Fibroblast of skin of left biceps (primary cell): ENCODE data around the gene CARS1.

Source experiments
- DNase-seq, 2 experiments: peaks; one replicate each; pipeline ENCODE4 v3.0.0-alpha.2; 2013; ENCODE audit warnings: low read depth in 2 of 2

The CARS1 gene

DNA sequence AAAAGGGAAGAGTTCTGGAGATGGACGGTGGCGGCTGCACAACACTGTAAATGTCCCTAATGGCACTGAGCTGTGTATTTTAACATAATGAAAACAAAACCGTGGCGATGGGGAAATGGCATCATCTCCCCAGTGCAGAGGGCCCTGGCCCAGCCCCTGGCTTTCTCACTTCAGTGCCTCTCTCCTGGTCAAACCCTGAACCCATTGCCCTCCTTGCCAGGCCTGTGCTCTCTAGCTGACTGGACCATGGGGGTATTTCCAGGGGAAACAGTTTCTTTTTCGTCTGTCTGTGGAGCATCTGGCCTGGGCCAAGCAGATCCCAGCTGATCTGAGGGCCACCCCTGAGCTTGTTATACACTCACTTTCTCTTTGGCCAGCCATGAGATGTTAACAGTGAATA lies 47.7 kb downstream of the CARS1 start:
- DNase-seq, result no peak

DNA sequence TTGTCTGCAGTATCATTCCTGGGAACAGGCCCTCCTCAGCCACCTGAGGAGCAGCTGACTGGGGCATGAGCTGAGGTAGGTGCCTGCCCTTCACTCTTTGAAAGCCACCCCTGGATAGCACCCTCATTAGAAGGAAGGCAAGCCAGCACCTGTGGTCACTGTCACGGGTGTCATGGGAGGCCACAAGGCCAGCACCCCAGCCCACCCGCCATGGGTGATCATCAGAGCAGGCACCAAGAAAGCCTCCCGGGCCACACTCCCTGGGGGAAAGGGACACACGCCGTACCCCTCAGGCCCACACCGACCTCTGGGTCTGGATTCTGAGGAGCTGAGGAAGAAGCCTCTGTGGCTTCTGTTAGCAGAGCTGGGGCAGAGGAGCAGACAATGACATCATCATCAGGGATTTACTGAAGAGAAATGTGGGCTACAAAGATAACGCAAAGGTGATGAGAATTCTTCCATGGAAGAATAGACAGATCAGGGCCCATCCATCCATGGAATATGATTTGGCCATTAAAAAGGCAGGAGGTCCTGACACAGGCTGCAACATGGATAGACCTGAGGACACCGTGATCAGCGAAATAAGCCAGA lies 48.4 kb downstream of the CARS1 start:
- DNase-seq, result no peak

DNA sequence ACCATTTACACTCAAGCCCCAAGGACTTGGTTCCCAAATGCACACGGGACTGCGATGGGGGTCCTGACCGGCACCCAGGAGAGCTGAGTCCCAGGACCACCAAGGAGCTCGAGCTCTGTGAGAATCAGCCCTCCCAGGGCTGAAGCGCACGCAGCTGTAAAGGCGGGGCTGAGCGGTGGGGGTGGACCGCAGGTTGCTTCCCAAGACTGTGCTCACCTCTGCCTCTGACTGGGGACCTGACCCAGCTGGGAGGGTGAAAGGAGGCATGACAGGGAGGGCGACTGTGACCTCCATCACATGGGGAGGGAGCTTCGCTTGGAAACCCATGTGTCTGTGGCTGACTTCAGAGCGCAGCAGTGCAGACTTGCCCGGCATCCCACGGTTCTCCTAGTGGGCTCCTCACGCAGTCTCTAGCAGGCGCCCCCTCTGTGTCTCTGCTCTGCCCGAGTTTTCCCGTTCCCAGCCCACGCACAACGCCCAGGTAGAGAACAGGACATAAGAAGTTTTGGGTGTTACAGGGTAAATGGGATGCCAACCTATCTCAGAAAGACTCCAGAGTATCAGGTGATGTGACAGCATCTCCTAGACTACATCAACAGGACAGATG lies 49.7 kb downstream of the CARS1 start:
- DNase-seq, result no peak

DNA sequence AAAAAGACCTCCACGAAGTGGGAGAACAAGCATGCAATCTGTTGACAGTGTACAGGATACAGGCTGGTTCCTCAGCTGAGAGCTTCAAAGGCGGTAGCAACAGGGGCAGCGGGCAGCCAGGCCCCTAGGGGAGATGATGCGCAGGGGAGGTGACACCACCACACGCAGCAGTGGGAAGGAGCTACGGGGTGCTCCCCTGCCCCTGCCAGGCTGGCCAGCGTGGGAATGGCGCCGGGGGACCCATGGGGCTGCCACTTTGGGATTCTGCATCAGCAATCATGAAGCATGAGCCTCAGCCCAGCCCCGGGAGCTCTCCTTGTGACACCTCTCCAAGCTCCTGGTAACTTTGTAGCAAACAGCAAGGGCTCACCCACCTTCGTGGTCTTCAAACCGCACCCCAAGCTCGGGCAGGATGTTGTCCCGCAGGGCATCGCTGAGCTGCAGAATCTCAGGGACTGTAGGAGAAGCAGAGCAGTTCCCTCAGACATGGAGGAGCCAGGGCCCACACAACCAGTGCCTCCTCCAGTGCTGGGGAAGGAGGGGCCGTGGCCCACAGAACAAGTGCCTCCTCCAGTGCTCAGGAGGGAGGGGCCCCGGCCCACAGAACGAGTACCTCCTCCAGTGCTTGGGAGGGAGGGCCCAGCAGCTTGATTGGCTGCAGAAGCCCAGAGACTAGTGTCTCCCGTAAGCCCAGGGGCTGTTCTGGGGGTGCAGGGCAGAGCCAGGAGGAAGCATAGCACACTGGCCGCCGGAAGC lies 50.5 kb downstream of the CARS1 start:
- DNase-seq, result no peak

DNA sequence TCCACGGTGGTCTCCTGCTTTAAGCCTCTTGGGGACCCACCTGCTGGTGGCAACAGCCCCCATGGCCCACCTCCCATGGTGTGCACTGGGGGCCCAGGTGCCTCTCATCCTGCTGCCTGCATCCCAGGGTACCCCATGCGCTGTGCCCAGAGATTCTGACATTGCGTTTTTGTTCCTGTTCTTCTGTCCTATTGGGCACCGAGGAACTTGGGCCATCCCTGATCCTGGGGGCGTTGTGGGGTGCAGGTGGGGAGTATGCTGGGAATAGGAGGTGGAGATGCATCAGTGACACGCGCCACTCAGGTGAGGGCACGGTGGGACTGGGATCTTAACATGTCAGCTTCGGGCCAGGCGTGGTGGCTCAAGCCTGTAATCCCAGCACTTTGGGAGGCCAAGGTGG lies 52.7 kb downstream of the CARS1 start:
- no peak for DNase-seq

DNA sequence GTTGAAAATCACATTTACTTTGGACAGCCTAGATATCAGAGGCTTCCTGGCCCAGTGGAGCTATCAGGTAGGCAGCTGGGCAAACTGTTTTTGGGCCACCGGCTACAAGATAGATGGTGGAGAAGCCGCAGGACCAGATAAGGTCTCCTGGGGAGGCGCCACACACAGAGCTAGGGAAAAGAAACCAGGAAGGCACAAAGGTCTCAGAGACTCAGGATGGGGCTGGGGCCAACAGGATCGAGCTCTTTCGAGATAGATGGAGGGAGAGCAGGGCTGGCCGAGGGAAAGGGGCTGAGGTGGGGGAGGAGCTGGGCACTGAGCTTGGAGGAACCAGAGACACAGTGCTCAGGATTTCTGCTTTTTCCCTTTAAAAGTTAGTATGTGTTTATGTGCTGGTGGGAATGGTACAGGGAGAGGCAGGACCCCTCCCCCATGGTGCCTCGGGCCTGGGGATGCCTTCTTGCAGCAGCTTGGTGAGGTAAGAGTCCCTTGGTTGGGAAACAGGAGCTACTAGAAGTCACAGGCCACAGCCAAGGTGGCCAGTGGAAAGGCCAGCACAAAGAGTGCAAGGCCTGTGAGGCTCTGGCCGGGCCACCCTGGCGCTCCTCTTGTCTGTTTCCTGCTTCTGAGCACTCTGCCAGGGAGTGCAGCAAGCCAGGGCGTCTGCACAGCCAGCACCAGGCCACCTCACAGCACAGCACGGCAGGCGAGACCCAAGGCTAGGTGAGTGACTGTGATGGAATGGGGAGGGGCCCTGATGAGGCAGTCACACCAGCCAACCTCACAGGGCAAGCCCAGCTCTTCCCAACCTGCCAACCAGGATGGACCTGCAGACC lies 53.6 kb downstream of the CARS1 start:
- DNase-seq, result no peak

DNA sequence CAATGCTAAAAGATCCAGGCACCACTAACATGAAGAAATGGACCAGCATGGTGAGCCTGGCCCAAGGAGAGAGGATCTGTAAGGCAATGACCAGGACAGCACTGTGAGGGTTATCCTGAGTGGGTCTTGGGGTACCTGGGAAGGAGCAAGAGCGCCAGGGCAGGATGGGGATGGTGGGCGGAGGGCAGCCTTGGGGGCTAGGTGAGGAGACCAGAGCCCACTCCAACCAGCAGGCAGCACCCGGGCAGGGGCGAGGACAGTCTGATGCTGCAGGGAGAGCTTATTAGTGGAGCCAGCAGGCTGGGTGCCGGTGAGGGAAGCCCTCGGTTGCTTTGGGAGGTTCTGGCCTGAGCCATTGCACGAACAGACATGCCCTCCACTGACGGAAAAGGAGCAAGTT lies 54.4 kb downstream of the CARS1 start:
- DNase-seq, result no peak

DNA sequence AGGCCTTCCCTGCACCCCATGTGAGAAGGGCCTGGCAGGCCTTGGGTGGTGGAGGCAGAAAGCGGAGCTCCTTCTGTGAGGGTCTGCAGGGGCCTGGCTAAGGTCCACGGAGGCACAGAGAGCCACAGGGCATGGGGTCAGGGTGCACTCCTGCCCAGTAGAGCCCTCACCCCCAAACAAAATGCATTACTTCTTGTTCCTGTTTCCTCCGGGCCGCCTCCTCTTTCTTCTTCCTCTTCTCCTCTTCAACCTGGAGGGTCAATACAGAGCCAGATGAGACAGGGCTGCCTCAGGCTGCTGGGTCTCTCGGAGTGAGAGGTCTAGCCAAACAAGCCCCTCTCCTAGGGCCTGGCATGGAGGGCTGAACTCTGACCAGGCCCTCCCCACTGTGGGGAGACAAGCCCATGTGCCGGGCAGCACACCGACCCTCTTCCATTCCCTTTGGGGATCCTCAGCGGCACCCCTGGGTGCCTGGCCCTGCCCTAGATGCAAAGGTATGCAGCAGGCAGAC lies 54.8 kb downstream of the CARS1 start:
- DNase-seq, result no peak

DNA sequence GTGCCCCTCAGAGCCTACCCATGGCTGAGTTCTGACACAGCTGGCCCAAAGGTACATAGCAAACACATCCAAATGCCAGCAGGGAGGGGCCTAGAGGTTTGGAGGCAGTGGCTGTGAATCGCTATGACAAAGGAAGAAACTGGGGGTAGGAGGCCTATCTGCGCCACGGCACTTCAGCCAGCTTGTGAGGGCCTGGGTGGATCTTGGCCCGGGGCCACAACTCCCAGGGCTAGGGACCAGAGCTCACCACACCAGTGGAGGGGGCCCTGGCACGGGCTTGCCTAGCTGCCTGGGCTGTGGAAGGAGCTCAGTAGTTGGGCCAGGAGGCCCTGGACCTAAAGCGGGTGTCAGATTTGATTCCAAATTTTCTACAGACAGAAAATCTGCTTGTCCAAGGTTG lies 55.7 kb downstream of the CARS1 start:
- no peak for DNase-seq

DNA sequence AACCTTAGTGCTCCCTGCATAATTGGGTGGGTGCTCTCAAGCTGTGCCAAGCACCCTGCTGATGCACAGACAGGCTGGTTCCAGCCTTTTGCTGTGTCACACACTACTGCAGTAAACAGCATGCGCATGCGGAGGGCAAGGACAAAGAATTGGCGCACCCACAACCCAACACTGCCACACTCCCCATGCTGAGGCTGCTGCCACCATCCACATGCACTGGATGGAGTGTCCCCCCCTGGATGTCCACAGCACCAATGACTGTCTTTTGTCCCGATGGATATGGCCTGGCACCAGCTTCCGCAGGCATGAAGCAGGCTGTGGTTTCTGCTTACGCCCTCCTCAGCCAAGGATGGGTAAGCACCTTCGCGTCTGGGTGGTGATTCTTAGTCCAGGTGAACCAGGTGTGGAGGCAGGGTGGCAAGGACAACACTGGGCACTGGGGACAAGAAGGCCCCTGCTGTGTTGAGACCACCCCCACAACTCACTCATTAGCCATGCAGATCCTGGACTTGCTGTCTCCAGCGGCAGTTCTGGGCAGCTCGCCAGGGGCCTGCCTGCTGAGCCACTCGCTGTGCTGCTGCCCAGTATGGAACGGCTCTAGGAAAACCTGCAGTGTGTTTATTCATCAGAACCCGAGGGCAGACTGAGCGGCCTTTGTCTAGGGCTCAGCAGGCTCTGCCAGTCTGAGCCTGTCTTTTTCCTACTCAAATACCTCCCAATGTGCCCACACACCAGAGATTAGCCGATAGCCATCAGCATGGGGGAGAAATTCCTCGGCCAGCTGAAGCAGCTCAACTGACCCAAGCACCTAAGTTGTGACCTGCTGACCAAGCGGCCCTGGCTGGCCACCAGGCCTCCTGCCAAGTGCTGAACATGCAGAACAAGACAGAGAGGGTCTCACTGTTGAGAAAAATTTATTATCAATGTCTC lies 56.9 kb downstream of the CARS1 start:
- no peak for DNase-seq

DNA sequence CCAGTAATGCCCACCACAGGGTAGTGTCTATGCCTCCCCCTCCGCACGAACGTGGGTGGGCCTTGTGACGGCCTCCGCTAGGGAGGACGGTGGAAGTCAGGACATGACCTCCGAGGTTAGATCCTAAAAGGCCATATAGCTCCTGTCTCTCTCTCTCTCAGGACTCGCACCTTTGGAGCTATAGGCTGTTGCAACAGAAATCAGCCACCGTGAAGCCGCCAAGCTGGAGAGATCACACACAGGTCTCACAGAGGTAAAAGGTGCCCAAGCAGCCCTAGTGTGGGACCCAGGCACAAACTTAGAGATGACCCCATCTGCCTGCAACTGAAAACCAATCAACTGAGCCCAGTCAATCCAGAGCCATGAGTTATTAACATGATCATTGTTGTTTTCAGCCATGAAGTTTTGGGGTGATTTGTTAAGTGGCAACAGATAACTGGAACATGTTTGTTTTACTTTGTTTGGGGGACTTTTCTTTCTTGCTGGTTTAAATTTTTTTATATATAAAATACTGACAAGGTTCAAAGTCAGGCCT lies 57.7 kb downstream of the CARS1 start:
- no peak for DNase-seq

DNA sequence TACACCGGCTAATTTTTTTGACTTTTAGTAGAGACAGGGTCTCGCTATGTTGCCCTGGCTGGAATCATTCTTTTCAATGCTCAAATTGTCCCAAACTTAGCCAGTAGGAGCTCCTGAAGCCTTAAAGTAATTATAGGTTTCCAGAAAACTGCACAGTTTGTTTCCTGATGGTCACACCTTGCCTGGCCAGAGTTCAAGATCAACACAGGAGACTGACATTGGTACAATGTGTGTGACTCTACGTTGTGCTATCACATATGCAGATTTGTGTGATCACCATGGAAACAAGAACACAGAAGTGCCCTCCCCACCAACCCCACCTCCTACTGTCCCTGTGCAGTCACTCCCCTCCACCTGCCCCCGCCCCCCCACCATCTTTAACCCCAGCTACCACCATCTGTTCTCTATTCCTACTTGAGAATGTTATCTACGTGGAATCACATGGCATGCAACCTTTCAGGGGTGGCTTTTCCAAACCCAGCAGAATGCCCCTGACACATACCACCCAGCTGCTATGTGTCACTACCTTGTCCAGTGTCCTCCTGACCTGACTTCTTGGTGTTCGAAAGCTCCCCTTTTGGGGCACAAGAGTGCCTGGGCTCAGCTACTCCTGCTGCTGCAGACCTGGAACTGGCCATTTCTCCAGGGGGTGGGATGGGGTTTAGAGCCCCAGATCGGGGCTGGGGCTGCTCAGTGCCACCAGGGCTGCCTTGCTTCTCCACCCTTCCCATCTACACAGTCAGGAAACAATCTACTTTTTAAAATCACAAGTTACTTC lies 59.0 kb downstream of the CARS1 start:
- no peak for DNase-seq

DNA sequence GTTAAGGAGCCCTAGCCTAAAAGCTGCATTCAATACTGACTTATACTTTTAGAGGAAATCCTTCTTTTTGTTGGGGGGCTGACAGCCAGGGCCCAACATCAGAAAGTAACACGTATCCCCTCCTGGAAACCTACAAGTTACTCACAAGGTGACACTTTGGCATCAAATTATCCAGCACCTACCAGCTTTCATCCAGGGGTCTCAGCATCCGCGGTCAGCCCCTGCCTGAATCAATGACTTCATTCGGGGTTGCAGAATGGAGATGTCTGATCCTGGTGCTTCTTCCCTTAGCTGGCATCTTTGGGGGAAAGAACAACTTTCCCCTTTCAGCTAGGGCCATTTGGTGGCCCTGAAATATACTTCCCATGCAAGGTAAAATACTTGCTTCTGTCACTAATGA lies 59.8 kb downstream of the CARS1 start:
- DNase-seq, result no peak

DNA sequence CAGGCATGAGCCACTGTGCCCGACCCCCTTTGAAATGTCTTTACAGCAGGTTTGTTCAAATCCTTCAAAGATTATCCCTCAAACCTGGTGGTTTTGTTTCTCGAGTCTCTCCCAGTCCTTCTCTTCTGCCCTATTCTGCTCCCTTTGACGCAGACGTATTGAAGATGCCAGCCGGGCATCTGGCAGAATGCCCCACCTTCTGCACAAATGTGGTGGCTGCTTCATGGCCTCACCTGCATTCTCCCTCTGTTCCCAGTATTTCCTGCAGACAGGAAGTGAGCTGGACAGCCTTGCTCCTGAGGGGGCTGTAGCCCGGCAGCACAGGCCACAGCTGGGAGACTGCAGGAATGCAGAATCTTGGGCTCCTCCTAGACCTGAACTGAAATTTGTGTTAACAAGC lies 60.2 kb downstream of the CARS1 start:
- DNase-seq, result no peak

DNA sequence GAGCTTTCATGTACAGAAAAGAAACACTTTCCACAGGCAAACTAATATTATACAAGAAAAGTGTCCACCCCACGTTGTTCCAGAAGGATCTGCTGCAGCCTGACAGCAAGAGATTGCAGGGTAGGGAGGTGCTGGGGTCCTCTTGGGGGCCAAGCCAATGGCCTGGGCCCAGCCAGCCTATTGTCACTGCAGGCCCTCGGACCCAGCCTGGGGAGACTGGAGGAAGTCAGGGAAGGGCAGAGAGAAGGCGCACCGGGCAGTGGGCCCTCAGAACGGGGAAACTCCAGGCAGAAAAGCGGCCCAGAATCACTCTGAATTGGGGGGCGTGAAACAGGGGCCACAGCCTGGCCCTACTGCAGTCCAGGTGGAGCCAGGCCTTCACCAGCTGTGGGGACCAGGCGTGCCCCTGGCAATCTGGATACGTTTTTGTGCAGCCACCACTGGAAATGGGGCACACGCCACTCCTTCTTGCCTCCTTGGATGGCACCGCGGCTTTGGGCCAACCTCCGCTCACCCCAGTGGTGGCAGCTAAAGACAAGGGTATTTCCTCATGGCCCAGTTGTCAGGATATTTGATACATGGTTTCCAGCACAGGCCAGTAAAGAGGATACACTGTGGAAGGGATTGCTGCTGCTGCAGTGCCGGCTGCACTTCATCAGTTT lies 61.2 kb downstream of the CARS1 start:
- no peak for DNase-seq

DNA sequence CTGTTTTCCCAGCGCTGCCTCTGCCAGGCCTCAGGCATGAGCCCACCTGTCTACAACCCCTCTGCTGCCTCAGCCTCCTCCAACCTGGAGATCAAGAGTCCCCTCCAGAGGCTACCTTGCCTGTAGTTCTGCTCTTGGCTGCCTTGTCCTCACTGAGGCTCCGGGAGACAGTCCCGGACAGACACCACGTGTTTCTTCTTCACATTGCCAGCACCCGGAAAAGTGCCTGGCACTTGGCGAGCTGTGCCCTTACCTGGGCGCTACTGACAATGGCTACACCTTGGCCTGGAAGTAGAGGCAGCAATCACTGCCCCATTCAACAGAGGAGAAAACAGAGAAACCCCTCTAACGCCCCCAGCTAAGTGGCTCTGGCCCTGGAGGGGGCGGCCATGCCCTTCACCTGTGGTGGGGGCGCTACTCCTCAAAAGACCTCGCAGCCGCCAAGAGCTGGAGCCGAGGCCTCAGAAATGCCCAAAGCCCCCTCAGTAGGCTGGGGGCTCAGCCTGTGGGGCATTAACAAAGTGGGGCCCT lies 62.1 kb downstream of the CARS1 start:
- DNase-seq, result no peak

DNA sequence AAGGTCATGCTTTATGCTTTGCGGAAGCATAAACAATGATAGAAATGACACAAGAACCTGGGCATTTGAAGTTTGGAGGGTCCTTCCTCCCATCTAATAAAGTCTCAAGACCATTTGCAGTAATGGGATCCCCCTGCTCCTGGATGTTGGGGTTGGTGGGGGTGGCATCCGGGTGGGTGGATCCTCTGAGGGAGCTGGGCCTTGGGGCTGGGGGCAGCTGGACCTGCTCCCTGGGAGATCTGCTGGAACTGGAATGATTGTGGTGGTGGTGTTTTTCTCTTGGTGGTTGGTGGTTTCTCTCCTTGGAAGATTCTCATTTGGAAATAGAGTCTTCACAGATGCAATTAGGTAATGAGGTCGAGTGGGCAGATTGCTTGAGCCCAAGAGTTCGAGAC lies 62.9 kb downstream of the CARS1 start:
- no peak for DNase-seq

DNA sequence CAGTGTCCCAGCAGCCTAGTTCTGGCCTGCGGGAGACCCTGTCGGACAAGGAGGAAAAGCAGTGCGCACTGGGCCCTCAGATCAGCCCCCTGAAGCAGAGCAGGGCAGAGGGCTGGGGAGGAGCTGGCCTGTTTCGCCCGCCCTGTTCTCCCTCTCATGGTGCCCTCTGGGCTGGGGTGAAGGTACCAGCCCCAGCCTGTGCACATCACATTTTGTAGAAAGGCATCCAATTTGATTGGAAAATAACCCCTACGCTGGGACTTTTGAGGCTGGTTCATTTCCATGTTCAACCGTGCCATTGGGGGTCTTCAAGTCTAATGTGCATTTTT lies 64.3 kb downstream of the CARS1 start:
- DNase-seq, result no peak

DNA sequence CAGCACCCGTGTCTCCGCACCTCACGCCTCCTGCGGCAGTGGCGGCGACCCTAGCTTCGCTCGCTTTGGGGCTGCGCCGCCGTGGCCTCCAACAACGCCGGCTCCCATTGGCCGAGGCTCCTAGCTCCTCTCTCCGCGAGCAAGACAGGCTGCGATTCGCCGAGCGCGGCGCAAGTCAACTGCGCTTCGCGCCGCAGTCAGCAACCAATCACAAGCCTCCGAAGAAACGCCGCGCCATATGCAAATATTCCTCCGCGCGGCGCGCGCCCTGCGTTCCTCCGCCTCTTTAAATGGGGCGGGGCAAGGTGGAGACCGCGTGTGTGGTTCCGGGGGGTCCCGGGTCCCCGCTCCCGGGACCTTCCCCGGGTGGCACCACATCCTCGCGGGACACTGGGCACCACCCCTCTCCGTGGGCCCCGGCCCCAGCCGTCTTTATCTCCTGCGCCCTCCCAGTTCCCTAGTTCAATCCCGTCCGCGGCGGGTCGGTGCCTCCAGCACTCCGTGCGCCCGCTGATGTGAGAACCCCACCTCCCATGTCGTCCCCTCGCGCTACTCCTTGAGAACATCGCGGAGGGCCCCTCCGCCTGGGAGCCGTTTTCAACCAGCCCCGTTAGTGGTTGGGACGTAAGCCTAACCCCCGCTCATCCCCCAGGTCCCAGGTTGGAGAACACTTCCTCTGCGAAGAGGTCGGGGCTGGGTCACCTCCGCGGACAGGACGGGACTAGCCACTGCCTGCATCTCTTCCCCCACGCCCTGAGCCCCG lies 64.8 kb downstream of the CARS1 start, which contains the start of gene NAP1L4:
Gene NAP1L4, minus strand, starts transcription at position 96 of the 763 bp plus-strand sequence. CDS start 13,109 bp downstream, outside the sequence.
- DNase-seq, result peak; percentile 81 to 82
